GM18502 (cell line): Measurements from ENCODE around the gene SLC35G6.

ENCODE experiments used
- ATAC-seq: cut with Tn5 transposase; IDR thresholded peaks from one replicate; pipeline ENCODE4 v1.9.1; 2021; ENCODE audit warnings: mild to moderate bottlenecking; ENCODE audit not compliant: unreplicated experiment, poor library complexity

Gene SLC35G6

GRCh38 chr17:7499161-7499560 lies 17.9 kb downstream of the SLC35G6 start:
- ATAC-seq, result no peak

- no peak for ATAC-seq
Measured at GRCh38 chr17:7501729-7502128, 20.5 kb downstream of the SLC35G6 start.

- ATAC-seq, result no peak
Measured at GRCh38 chr17:7502171-7502847, 21.1 kb downstream of the SLC35G6 start.

- no peak for ATAC-seq
Measured at GRCh38 chr17:7502987-7503386, 21.7 kb downstream of the SLC35G6 start.

GRCh38 chr17:7503521-7503920 lies 22.3 kb downstream of the SLC35G6 start:
- no peak for ATAC-seq

GRCh38 chr17:7508145-7508544 lies 26.9 kb downstream of the SLC35G6 start:
- no peak for ATAC-seq

GRCh38 chr17:7508846-7509245 lies 27.6 kb downstream of the SLC35G6 start:
- ATAC-seq, result no peak

GRCh38 chr17:7509937-7510336 lies 28.7 kb downstream of the SLC35G6 start:
- ATAC-seq, result no peak

GRCh38 chr17:7511108-7511507 lies 29.9 kb downstream of the SLC35G6 start:
- ATAC-seq, result no peak

- ATAC-seq, result no peak
Measured at GRCh38 chr17:7512105-7512504, 30.9 kb downstream of the SLC35G6 start.

- ATAC-seq, result no peak
Measured at GRCh38 chr17:7512824-7513540, 31.7 kb downstream of the SLC35G6 start.

- ATAC-seq, result no peak
Measured at GRCh38 chr17:7513850-7514419, 32.7 kb downstream of the SLC35G6 start.

- ATAC-seq, result no peak
Measured at GRCh38 chr17:7515911-7516610, 34.8 kb downstream of the SLC35G6 start.

GRCh38 chr17:7523033-7523432 lies 41.8 kb downstream of the SLC35G6 start:
- no peak for ATAC-seq

- ATAC-seq, result no peak
Measured at GRCh38 chr17:7528842-7529241, 47.6 kb downstream of the SLC35G6 start.

GRCh38 chr17:7530023-7530900 lies 49.0 kb downstream of the SLC35G6 start:
- ATAC-seq, result no peak
